ENCODE data around the gene DHX16. TPM values are rescaled to one million over a fixed set of nuclear protein-coding genes. Genes with fewer than 3 reads are reported as not detected.

The DHX16 gene
- total and polyA plus RNA-seq, 10 donors, result 21.7 to 39.7 (median 35.2) TPM

DNA sequence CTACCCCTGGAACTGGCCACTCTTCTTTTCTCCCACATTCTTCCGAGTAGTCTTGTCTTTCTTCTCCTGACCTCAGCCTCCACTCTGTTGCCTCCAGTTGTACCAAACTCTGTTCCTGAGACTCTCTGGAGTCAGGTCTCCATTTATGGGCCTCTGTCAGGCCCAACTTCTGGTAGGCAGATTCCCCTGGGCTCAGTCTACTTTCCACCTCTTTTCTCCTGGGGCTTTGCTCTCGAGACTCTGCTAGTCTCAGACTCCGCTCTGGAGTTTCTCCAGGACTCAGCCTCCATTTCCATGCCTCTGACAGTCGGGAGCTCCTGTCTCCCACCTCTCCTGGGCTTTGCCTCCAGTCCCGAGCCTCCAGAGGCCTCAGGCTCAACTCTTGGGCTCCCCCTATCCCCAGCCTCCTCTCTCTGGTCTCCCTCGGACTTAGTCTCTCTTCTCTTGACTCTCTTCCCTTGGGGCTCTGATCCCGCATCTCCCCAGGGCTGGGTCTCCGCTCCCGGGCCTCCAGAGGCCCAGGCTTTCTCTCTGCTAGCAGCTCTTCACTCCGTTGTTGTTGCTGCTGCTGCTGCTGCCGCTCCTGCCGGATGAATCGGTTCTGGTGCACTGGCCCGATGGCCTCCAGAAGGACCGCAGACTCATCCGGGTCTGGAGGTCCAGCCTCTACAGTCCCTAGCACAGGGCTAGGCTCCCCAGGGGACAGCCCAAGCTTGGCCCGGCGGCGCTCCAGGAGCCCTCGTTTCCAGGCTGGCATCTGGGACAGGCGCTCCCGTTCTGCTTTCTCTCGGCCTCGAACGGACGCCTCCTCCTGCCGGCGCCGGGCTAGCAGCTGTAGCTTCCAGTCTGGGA is 12.6 kb upstream of the DHX16 start:
- Histone ChIP-seq H3K4me1 (peaks cover 44 to 84% (median 61%) of the 10 kb centered on the region in 6 donors), H3K27ac (peak overlapping the region; percentile 93 to 100 (median 98)), H3K9me3 (no peaks in the 10 kb centered on the region), H3K27me3 (replicated peaks in 1 of 7) (no peaks in the 10 kb centered on the region), H3K36me3 (peaks cover 0 to 24% (median 8%) of the 10 kb centered on the region in 6 donors), H3K4me3 (peak overlapping the region; percentile 90 to 99 (median 96))
- peak; percentile 89 for DNase-seq
- TF ChIP-seq POLR2A (IDR thresholded peaks at IDR 0.05) (no peak), POLR2AphosphoS5 (IDR thresholded peaks at IDR 0.05) (peak in 2 of 3 donors; percentile 37 to 52)
- TF ChIP-seq, protein P1, sequence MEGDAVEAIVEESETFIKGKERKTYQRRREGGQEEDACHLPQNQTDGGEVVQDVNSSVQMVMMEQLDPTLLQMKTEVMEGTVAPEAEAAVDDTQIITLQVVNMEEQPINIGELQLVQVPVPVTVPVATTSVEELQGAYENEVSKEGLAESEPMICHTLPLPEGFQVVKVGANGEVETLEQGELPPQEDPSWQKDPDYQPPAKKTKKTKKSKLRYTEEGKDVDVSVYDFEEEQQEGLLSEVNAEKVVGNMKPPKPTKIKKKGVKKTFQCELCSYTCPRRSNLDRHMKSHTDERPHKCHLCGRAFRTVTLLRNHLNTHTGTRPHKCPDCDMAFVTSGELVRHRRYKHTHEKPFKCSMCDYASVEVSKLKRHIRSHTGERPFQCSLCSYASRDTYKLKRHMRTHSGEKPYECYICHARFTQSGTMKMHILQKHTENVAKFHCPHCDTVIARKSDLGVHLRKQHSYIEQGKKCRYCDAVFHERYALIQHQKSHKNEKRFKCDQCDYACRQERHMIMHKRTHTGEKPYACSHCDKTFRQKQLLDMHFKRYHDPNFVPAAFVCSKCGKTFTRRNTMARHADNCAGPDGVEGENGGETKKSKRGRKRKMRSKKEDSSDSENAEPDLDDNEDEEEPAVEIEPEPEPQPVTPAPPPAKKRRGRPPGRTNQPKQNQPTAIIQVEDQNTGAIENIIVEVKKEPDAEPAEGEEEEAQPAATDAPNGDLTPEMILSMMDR (IDR thresholded peaks at IDR 0.05 in 8 of 11, conservative IDR thresholded peaks at IDR 0.05 in 3 of 11), result peak in 2 of 11 experiments; percentile 19 to 33
- WGBS, 5 donors, result 10 to 25% (median 12%) methylated on average over 21 to 29 of the region's 29 CpGs
- intact Hi-C loops (cut with DNase I; ENCODE audit: low total_unique reads), result no loop called here

DNA sequence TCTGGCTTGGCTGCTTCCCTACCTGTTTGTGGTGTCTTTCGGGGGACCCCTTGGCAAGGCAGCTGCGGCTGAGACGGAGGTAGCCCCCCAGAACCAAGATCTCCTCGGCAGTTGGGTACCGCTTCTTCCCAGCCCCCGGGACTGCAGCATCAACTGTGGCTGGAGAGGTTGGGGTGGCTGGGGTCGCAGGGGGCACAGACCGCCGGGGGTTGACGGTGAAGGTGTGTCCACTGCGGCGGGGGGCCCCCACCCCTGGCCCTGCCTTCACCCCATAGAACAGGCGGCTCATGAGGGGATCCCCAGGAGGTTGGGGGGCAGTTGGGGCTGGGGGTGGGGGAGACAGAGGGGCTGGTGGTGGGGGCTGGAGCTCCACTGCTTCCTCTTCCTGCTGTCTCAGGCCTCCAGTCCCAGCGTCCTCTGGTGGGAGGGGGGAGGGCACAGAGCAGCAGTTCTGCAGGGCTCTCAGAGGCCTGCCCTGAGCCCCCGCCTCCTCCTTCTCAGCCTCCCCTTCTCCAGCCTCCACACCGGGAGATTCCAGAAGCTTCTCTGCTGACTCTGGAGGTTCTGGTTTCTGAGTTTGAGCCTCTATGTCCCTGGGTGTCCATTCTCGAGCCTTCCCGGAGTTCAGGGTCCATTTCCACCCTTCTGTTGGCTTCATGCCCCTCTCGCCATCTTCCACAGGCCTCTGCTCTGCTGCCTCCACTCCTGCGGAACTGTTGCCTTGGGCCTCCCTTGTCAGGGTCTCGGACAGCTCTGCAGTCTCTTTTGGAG is 11.8 kb upstream of the DHX16 start:
- Histone ChIP-seq H3K4me1 (peaks cover 44 to 84% (median 61%) of the 10 kb centered on the region in 6 donors), H3K27me3 (replicated peaks in 1 of 7) (no peaks in the 10 kb centered on the region), H3K27ac (peak overlapping the region; percentile 93 to 100 (median 98)), H3K9me3 (no peaks in the 10 kb centered on the region), H3K4me3 (peak overlapping the region; percentile 90 to 99 (median 96)), H3K36me3 (peaks cover 0 to 32% (median 16%) of the 10 kb centered on the region in 6 donors)
- intact Hi-C loops (cut with DNase I; ENCODE audit: low total_unique reads), result no loop called here
- peak; percentile 95 for DNase-seq
- peak; percentile 52 to 70 (median 68) for TF ChIP-seq POLR2AphosphoS5 (IDR thresholded peaks at IDR 0.05)
- no peak for TF ChIP-seq POLR2A (IDR thresholded peaks at IDR 0.05)
- TF ChIP-seq, protein P1 (IDR thresholded peaks at IDR 0.05 in 8 of 11, conservative IDR thresholded peaks at IDR 0.05 in 3 of 11), result peak in 2 of 11 experiments; percentile 12 to 30
- 2 to 6% (median 3%) methylated on average over 16 to 21 of the region's 21 CpGs for WGBS, 5 donors

DNA sequence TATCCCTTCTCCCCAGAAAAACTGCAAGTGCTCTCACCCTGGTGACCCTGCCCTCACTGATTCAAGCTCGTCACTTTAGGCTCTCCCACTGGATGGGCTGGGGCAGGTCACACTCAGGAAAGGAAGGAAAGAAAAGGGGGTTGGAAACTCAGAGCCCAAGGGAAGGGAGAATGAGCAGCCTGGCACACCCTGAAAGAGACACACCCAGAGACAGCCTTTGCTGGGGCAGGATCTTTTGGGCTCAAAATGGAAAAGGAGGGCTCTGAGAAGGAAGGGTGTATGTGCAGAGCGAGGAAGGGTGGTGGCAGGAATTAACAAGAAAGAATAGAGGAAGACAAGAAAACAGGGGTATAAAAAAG is 11.2 kb upstream of the DHX16 start:
- no peak for DNase-seq
- intact Hi-C loops (cut with DNase I; ENCODE audit: low total_unique reads), result loop anchor here (2.0 kb wide), 1 partner anchor 37 kb away; the partner anchor contains the start of gene TUBB
- Histone ChIP-seq H3K4me1 (peaks cover 44 to 84% (median 61%) of the 10 kb centered on the region in 6 donors), H3K27me3 (replicated peaks in 1 of 7) (no peaks in the 10 kb centered on the region), H3K27ac (peak overlapping the region; percentile 93 to 100 (median 98)), H3K9me3 (no peaks in the 10 kb centered on the region), H3K36me3 (peaks cover 0 to 39% (median 22%) of the 10 kb centered on the region in 6 donors), H3K4me3 (peak overlapping the region; percentile 90 to 99 (median 96))
- TF ChIP-seq, protein P1 (IDR thresholded peaks at IDR 0.05 in 8 of 11, conservative IDR thresholded peaks at IDR 0.05 in 3 of 11), result no peak
- peak in 1 of 3 donors; percentile 5 for TF ChIP-seq POLR2AphosphoS5 (IDR thresholded peaks at IDR 0.05)
- WGBS, 5 donors, result 0 to 3% (median 0%) methylated on average over 2 of the region's 2 CpGs

Measured in spleen (tissue), 11 donors.